OCI-LY7 (cell line): Measurements from ENCODE around the gene C2CD5. TPM values are rescaled to one million over a fixed set of nuclear protein-coding genes. Genes with fewer than 3 reads are reported as not detected.

Source experiments
- BruUV-seq: library from RNA; stranded (reverse); fragments of 400-500 nt; replicated peaks from 2 replicates; lab custom pipeline; 2021; lab: Mats Ljungman, UMichigan
- CTCF ChIA-PET: fragments of 300-600 bp; sonication (Branson Sonifier 250); formaldehyde crosslinking; loops from one replicate; lab custom pipeline; 2022; ENCODE audit warnings: antibody characterized with exemption; ENCODE audit not compliant: unreplicated experiment; lab: Charles Lee
- POLR2A ChIA-PET: fragments of 300-600 bp; sonication (Branson Sonifier 250); formaldehyde crosslinking; loops from one replicate; lab custom pipeline; 2022; ENCODE audit warnings: antibody characterized with exemption; lab: Charles Lee
- DNase-seq: peaks from one replicate; pipeline ENCODE4 v3.0.0-alpha.2; 2015; ENCODE audit warnings: low spot score
- H2AFZ ChIP-seq: fragments of 200-600 bp; sonication (generic), shearing (Covaris generic); 2 replicates; pipeline ENCODE4 v1.6.1; 2014; ENCODE audit warnings: mild to moderate bottlenecking, antibody characterized with exemption, low read length, moderate library complexity
- H3K27ac ChIP-seq: fragments of 200-600 bp; sonication (generic); 2 replicates; pipeline ENCODE4 v1.5.1; 2014; ENCODE audit warnings: mixed run types, low read depth, mild to moderate bottlenecking, moderate library complexity, low read length, inconsistent platforms; ENCODE audit not compliant: poor library complexity, severe bottlenecking
- H3K36me3 ChIP-seq: fragments of 200-600 bp; sonication (generic); 2 replicates; pipeline ENCODE4 v1.6.1; 2014; ENCODE audit warnings: mild to moderate bottlenecking, antibody characterized with exemption, low read length, moderate library complexity, mixed read lengths; ENCODE audit not compliant: insufficient read depth
- H3K4me1 ChIP-seq: fragments of 200-600 bp; sonication (generic); 2 replicates; pipeline ENCODE4 v1.5.1; 2014; ENCODE audit warnings: mild to moderate bottlenecking, low read length; ENCODE audit not compliant: insufficient read depth, poor library complexity, severe bottlenecking
- H3K4me2 ChIP-seq: fragments of 200-600 bp; sonication (generic); 2 replicates; pipeline ENCODE4 v1.6.1; 2014; ENCODE audit warnings: mild to moderate bottlenecking, low read length
- H3K4me3 ChIP-seq: fragments of 200-600 bp; sonication (generic); 2 replicates; pipeline ENCODE4 v1.5.1; 2014; ENCODE audit warnings: mild to moderate bottlenecking, low read depth, low read length; ENCODE audit not compliant: poor library complexity, severe bottlenecking
- H3K79me2 ChIP-seq: fragments of 200-600 bp; sonication (generic); 2 replicates; pipeline ENCODE4 v1.6.1; 2016; ENCODE audit warnings: low read depth, mild to moderate bottlenecking, low read length, moderate library complexity, mixed read lengths; ENCODE audit not compliant: insufficient read depth
- H3K9me2 ChIP-seq: fragments of 200-600 bp; sonication (generic); 2 replicates; pipeline ENCODE4 v1.6.1; 2016; ENCODE audit warnings: mild to moderate bottlenecking, low read length, mixed read lengths; ENCODE audit not compliant: insufficient read depth
- H3K9me3 ChIP-seq: fragments of 200-600 bp; sonication (generic); 2 replicates; pipeline ENCODE4 v1.6.1; 2014; ENCODE audit warnings: mild to moderate bottlenecking, mixed run types, low read length, mixed read lengths
- H4K20me1 ChIP-seq: fragments of 200-600 bp; sonication (generic); 2 replicates; pipeline ENCODE4 v1.6.1; 2014; ENCODE audit warnings: mild to moderate bottlenecking, antibody characterized with exemption, low read length, moderate library complexity, mixed read lengths; ENCODE audit not compliant: insufficient read depth
- CTCF ChIP-seq: fragments of 200-600 bp; sonication (generic); conservative IDR thresholded peaks from 2 replicates; pipeline ENCODE4 v1.5.1; 2014; ENCODE audit warnings: mild to moderate bottlenecking, antibody characterized with exemption, low read length, moderate library complexity, mixed read lengths
- EZH2phosphoT487 ChIP-seq: fragments of 200-600 bp; sonication (generic); IDR thresholded peaks from 2 replicates; pipeline ENCODE4 v1.6.1; 2018; ENCODE audit warnings: low read depth, borderline replicate concordance, mild to moderate bottlenecking, mixed run types, antibody characterized with exemption, low read length, moderate library complexity, mixed read lengths
- intact Hi-C: fragments of 100-400 bp; cut with micrococcal nuclease; formaldehyde crosslinking; loops from one replicate; pipeline ENCODE4 v1.10.0; 2022; ENCODE audit not compliant: unreplicated experiment
- total RNA-seq, 2 experiments: library from RNA; depleted of rRNA in 1 of 2; stranded (reverse); fragments of >200 nt in 1 of 2; shearing (Covaris generic) in 1 of 2; gene quantifications; 2 replicates each; pipeline ENCODE4 v1.2.3, GENCODE V29; 2014 to 2022

Gene C2CD5
- total RNA-seq, 2 experiments from 2014 or later, result 28.4 to 50.2 TPM

- H3K79me2 ChIP-seq, result peaks cover 60% of the 10 kb centered on the region; the same call in 1 of the 2 replicates
- CTCF ChIA-PET, result no interaction called here
- no peaks in the 10 kb centered on the region for H3K9me2 ChIP-seq
- POLR2A ChIA-PET, result no interaction called here
- no peak overlapping the region for H3K4me3 ChIP-seq
- intact Hi-C loops, result no loop called here
- TF ChIP-seq EZH2phosphoT487, result no peak
- no peaks in the 10 kb centered on the region for H3K9me3 ChIP-seq
- H3K4me1 ChIP-seq, result peaks cover 46% of the 10 kb centered on the region
- BruUV-seq, result no TSS peak
- H3K4me2 ChIP-seq, result no peak overlapping the region
- no peak overlapping the region for H2AFZ ChIP-seq
- peaks cover 9% of the 10 kb centered on the region; the same call in 1 of the 2 replicates for H4K20me1 ChIP-seq
- DNase-seq, result no peak
- H3K27ac ChIP-seq, result no peak overlapping the region
- peaks cover 33% of the 10 kb centered on the region for H3K36me3 ChIP-seq
Measured at GRCh38 chr12:22539055-22539454, 5.3 kb downstream of the C2CD5 start.

GRCh38 chr12:22538311-22538710 lies 6.0 kb downstream of the C2CD5 start:
- H3K4me2 ChIP-seq, result no peak overlapping the region
- H2AFZ ChIP-seq, result no peak overlapping the region
- H3K9me2 ChIP-seq, result no peaks in the 10 kb centered on the region
- peaks cover 58% of the 10 kb centered on the region; the same call in 1 of the 2 replicates for H3K79me2 ChIP-seq
- H3K4me1 ChIP-seq, result peaks cover 46% of the 10 kb centered on the region
- no peak overlapping the region for H3K27ac ChIP-seq
- H3K36me3 ChIP-seq, result peaks cover 39% of the 10 kb centered on the region
- POLR2A ChIA-PET, result interaction anchor here (0.7 kb wide), 1 partner anchor 140 kb away, joined by 3 read pairs; no protein-coding TSS in a partner anchor
- intact Hi-C loops, result no loop called here
- TF ChIP-seq EZH2phosphoT487, result no peak
- no peak for TF ChIP-seq CTCF
- no peak overlapping the region for H3K4me3 ChIP-seq
- H3K9me3 ChIP-seq, result no peaks in the 10 kb centered on the region
- peaks cover 9% of the 10 kb centered on the region; the same call in 1 of the 2 replicates for H4K20me1 ChIP-seq
- no peak for DNase-seq
- CTCF ChIA-PET, result no interaction called here
- no TSS peak for BruUV-seq

GRCh38 chr12:22536971-22537544 lies 7.3 kb downstream of the C2CD5 start:
- no peak for DNase-seq
- CTCF ChIA-PET, result no interaction called here
- no peak for TF ChIP-seq CTCF
- TF ChIP-seq EZH2phosphoT487, result no peak
- Histone ChIP-seq H3K9me3 (peaks cover under 1% of the 10 kb centered on the region; the same call in 1 of the 2 replicates), H4K20me1 (peaks cover 9% of the 10 kb centered on the region; the same call in 1 of the 2 replicates), H3K4me3 (no peak overlapping the region), H3K79me2 (peaks cover 45% of the 10 kb centered on the region; the same call in 1 of the 2 replicates), H3K4me1 (peaks cover 34% of the 10 kb centered on the region), H3K9me2 (no peaks in the 10 kb centered on the region), H2AFZ (no peak overlapping the region), H3K27ac (no peak overlapping the region), H3K36me3 (peaks cover 51% of the 10 kb centered on the region), H3K4me2 (no peak overlapping the region)
- no TSS peak for BruUV-seq
- POLR2A ChIA-PET, result no interaction called here
- intact Hi-C loops, result no loop called here
